MM.1S (cell line): ENCODE measurements around the gene SCUBE3.

ENCODE experiments used
- EZH2 ChIP-seq: fragments of 300-600 bp; sonication (generic); optimal IDR thresholded peaks from 2 replicates; pipeline ENCODE3; 2017; ENCODE audit warnings: low read depth, mild to moderate bottlenecking, antibody characterized with exemption, low read length, mixed read lengths
- EZH2phosphoT487 ChIP-seq: fragments of 300-600 bp; sonication (generic); IDR thresholded peaks from 2 replicates; pipeline ENCODE4 v1.6.1; 2018; ENCODE audit warnings: antibody characterized with exemption, low read length
- TF ChIP-seq, protein P1 (sequence below): fragments of 300-600 bp; sonication (generic); IDR thresholded peaks from 2 replicates; pipeline ENCODE4 v1.5.1; 2016; ENCODE audit warnings: antibody characterized with exemption, low read length, mixed read lengths

DNA sequence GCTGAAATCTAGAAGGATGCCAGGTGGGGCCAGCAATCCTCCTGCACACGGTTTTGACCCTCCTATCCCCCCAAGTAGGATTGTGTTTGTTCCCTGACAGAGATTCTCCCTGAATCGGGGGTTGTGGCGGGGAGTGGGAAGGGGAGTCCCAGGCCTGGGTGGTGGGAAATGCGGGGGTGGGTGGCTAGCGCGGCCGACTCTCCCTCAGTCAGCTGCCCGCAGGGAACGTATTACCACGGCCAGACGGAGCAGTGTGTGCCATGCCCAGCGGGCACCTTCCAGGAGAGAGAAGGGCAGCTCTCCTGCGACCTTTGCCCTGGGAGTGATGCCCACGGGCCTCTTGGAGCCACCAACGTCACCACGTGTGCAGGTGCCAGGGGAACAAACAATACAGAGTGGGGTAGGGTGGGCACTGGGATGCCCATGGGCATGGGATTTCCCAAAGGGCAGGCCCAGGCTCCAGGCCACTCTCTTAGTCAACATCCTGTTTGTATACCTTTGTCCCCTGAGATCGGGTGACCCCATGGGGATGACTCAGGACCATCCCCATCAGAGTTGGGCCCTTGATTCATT lies 29.7 kb downstream of the SCUBE3 start:
- TF ChIP-seq EZH2 (no peak), EZH2phosphoT487 (no peak)
- TF ChIP-seq, protein P1, sequence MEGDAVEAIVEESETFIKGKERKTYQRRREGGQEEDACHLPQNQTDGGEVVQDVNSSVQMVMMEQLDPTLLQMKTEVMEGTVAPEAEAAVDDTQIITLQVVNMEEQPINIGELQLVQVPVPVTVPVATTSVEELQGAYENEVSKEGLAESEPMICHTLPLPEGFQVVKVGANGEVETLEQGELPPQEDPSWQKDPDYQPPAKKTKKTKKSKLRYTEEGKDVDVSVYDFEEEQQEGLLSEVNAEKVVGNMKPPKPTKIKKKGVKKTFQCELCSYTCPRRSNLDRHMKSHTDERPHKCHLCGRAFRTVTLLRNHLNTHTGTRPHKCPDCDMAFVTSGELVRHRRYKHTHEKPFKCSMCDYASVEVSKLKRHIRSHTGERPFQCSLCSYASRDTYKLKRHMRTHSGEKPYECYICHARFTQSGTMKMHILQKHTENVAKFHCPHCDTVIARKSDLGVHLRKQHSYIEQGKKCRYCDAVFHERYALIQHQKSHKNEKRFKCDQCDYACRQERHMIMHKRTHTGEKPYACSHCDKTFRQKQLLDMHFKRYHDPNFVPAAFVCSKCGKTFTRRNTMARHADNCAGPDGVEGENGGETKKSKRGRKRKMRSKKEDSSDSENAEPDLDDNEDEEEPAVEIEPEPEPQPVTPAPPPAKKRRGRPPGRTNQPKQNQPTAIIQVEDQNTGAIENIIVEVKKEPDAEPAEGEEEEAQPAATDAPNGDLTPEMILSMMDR, result no peak
